ENCODE results near the gene KLHL42. TPM values are rescaled to one million over a fixed set of nuclear protein-coding genes. Genes with fewer than 3 reads are reported as not detected.

Gene KLHL42
- total RNA-seq, 1 experiment from 2014 or later = 35.8 TPM

DNA sequence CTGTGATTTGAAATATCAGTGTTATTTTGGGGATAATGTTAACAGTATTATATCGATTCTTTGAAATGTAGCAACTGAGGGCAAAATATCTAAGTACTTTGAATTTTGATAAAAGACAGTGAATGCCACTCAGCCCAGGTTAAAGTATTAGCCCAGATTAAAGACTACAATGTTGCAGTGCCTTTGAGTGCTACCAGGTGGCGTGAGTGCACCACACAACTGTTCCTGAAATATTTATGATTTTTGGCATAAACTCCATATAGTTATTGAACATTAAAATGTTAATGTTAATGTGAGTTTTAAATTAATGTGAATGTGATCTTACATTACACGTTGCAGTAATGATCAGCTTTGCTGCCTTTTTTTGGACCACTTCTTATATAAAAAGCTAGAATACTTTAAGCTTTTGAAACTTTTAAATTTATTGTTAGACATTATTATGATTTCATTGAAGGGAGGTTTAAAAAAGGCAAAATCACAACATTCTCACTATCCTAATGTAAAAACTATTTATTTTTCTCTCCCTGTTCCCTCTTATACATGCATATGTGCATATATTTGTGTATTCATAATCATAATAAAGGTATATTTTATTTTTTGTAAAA is 46.9 kb upstream of the KLHL42 start:
- H3K27me3 Mint-ChIP-seq (ENCODE audit: low read depth) = no peaks in the 10 kb centered on the region
- TF ChIP-seq, protein P1, sequence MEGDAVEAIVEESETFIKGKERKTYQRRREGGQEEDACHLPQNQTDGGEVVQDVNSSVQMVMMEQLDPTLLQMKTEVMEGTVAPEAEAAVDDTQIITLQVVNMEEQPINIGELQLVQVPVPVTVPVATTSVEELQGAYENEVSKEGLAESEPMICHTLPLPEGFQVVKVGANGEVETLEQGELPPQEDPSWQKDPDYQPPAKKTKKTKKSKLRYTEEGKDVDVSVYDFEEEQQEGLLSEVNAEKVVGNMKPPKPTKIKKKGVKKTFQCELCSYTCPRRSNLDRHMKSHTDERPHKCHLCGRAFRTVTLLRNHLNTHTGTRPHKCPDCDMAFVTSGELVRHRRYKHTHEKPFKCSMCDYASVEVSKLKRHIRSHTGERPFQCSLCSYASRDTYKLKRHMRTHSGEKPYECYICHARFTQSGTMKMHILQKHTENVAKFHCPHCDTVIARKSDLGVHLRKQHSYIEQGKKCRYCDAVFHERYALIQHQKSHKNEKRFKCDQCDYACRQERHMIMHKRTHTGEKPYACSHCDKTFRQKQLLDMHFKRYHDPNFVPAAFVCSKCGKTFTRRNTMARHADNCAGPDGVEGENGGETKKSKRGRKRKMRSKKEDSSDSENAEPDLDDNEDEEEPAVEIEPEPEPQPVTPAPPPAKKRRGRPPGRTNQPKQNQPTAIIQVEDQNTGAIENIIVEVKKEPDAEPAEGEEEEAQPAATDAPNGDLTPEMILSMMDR (conservative IDR thresholded peaks at IDR 0.05) = peak; percentile 89
- no CpG with 5 or more reads among the region's 3 CpGs for WGBS (ENCODE audit: extremely low coverage, insufficient read length, low lambda C conversion rate)

More for the DNA sequence above, 46.9 kb upstream of the KLHL42 start:
- Histone ChIP-seq H3K4me2 (ENCODE audit: insufficient read depth, insufficient read length, low read length) (no peak overlapping the region), H2BK20ac (ENCODE audit: low read depth, low read length, poor library complexity, severe bottlenecking) (no peak overlapping the region), H3K14ac (ENCODE audit: insufficient read depth, low read length) (no peak overlapping the region), H3K4me1 (ENCODE audit: insufficient read depth, low read length) (no peaks in the 10 kb centered on the region), H3K4ac (ENCODE audit: low read depth, low read length) (no peak overlapping the region), H4K8ac (replicated peaks; ENCODE audit: insufficient read length, low read depth, low read length) (no peak overlapping the region), H4K91ac (ENCODE audit: insufficient read length, low read depth, low read length) (no peak overlapping the region), H2BK12ac (ENCODE audit: insufficient read length, low read depth, low read length) (no peak overlapping the region), H2AK5ac (ENCODE audit: insufficient read length, low read length) (no peak overlapping the region), H3K79me2 (ENCODE audit: insufficient read depth, low read length) (no peaks in the 10 kb centered on the region), H3T11ph (ENCODE audit: low read length) (no peak overlapping the region), H3K23ac (ENCODE audit: insufficient read length, low read depth, low read length) (no peak overlapping the region), H3K79me1 (ENCODE audit: insufficient read depth, low read depth, low read length, poor library complexity, severe bottlenecking) (peaks cover 3% of the 10 kb centered on the region), H2BK5ac (ENCODE audit: insufficient read length, low read length) (no peak overlapping the region), H3K23me2 (ENCODE audit: insufficient read length, low read depth, low read length, poor library complexity, severe bottlenecking) (no peaks in the 10 kb centered on the region), H2BK15ac (ENCODE audit: low read depth, low read length) (no peak overlapping the region), H3K56ac (ENCODE audit: insufficient read length, low read depth, low read length) (no peak overlapping the region), H2AFZ (ENCODE audit: low read length) (no peak overlapping the region), H3K18ac (ENCODE audit: insufficient read length, low read depth, low read length) (no peak overlapping the region), H4K20me1 (ENCODE audit: control insufficient read depth, insufficient read depth, insufficient read length) (no peaks in the 10 kb centered on the region), H2BK120ac (ENCODE audit: low read depth, low read length, poor library complexity, severe bottlenecking) (no peak overlapping the region), H3K27me3 (ENCODE audit: insufficient read depth, low read length) (no peaks in the 10 kb centered on the region), H4K5ac (ENCODE audit: insufficient read length, low read depth, low read length) (no peak overlapping the region), H3K9me3 (ENCODE audit: control insufficient read depth, low read depth, low read length) (no peaks in the 10 kb centered on the region), H3K27ac (ENCODE audit: insufficient read length, low read depth, low read length) (no peak overlapping the region), H3K9ac (ENCODE audit: extremely low read depth, insufficient read length, low read length) (no peak overlapping the region)
- Mint-ChIP-seq H3K4me1 (no peaks in the 10 kb centered on the region), H3K9me3 (no peaks in the 10 kb centered on the region), H3K27ac (no peak overlapping the region), H3K4me3 (no peak overlapping the region), H3K36me3 (ENCODE audit: insufficient read depth in 1 of 3, low read depth in 3 of 3) (peaks cover 2 to 44% (median 34%) of the 10 kb centered on the region in 3 experiments; a peak in 6 of 7 replicates)
- DNase-seq = no peak

Data from H9 (cell line).